GM23338 (cell line): ENCODE data around the gene DLK1. TPM values are rescaled to one million over a fixed set of nuclear protein-coding genes. Genes with fewer than 3 reads are reported as not detected.

Experiments
- ATAC-seq: fragments of 200-7000 bp; cut with Tn5 transposase; 3 replicates; pipeline ENCODE4 v1.9.1; 2020
- DNase-seq: peaks from one replicate; pipeline ENCODE4 v3.0.0-alpha.2; 2015; ENCODE audit warnings: low spot score
- H2AFZ ChIP-seq: fragments of 200-600 bp; sonication (generic); 2 replicates; pipeline ENCODE4 v1.8.0; 2016; ENCODE audit warnings: antibody characterized with exemption, mild to moderate bottlenecking, moderate library complexity
- H3F3A ChIP-seq: fragments of 200-600 bp; sonication (generic); replicated peaks from 2 replicates; pipeline ENCODE4 v1.8.0; 2017; ENCODE audit warnings: antibody characterized with exemption, mixed run types, low read depth
- H3K27ac ChIP-seq: fragments of 200-600 bp; sonication (generic); 2 replicates; pipeline ENCODE4 v1.6.1; 2016; ENCODE audit warnings: low read depth
- H3K27me3 ChIP-seq: fragments of 200-600 bp; sonication (generic); 2 replicates; pipeline ENCODE4 v1.8.0; 2016; ENCODE audit warnings: mild to moderate bottlenecking, mixed run types, moderate library complexity; ENCODE audit not compliant: insufficient read depth
- H3K36me3 ChIP-seq: fragments of 200-600 bp; sonication (generic); 2 replicates; pipeline ENCODE4 v1.8.0; 2016; ENCODE audit warnings: mild to moderate bottlenecking; ENCODE audit not compliant: insufficient read depth
- H3K4me1 ChIP-seq: fragments of 200-600 bp; sonication (generic); 2 replicates; pipeline ENCODE4 v1.8.0; 2016; ENCODE audit warnings: mild to moderate bottlenecking, moderate library complexity; ENCODE audit not compliant: insufficient read depth
- H3K4me2 ChIP-seq: fragments of 200-600 bp; sonication (generic); 2 replicates; pipeline ENCODE4 v1.7.1; 2017; ENCODE audit warnings: mixed run types
- H3K4me3 ChIP-seq: fragments of 200-600 bp; sonication (generic); 2 replicates; pipeline ENCODE4 v1.6.1; 2016; ENCODE audit warnings: mixed run types
- H3K79me2 ChIP-seq: fragments of 200-600 bp; sonication (generic); replicated peaks from 2 replicates; pipeline ENCODE4 v1.8.0; 2017; ENCODE audit warnings: mild to moderate bottlenecking; ENCODE audit not compliant: insufficient read depth
- H3K9me2 ChIP-seq: fragments of 200-600 bp; sonication (generic); 2 replicates; pipeline ENCODE4 v1.8.0; 2017; ENCODE audit not compliant: insufficient read depth
- H4K20me1 ChIP-seq: fragments of 200-600 bp; sonication (generic); replicated peaks from 2 replicates; pipeline ENCODE4 v1.8.0; 2017; ENCODE audit warnings: mild to moderate bottlenecking; ENCODE audit not compliant: insufficient read depth
- H3K27ac Mint-ChIP-seq: 2 replicates; pipeline ENCODE4 v1.8.0; 2020; ENCODE audit warnings: inconsistent platforms, mild to moderate bottlenecking, moderate library complexity, mixed read lengths
- H3K27me3 Mint-ChIP-seq: 3 replicates; pipeline ENCODE4 v1.8.0; 2022; ENCODE audit warnings: low read depth, mild to moderate bottlenecking, moderate library complexity, mixed read lengths, inconsistent platforms; ENCODE audit not compliant: insufficient read depth, poor library complexity
- H3K36me3 Mint-ChIP-seq: 3 replicates; pipeline ENCODE4 v1.8.0; 2021; ENCODE audit warnings: low read depth, mild to moderate bottlenecking, inconsistent platforms, moderate library complexity, mixed read lengths
- H3K4me1 Mint-ChIP-seq: 3 replicates; pipeline ENCODE4 v1.8.0; 2020; ENCODE audit warnings: mild to moderate bottlenecking, inconsistent platforms, mixed read lengths
- H3K4me3 Mint-ChIP-seq: 3 replicates; pipeline ENCODE4 v1.8.0; 2021; ENCODE audit warnings: moderate library complexity, mild to moderate bottlenecking, inconsistent platforms, mixed read lengths
- H3K9me3 Mint-ChIP-seq: 3 replicates; pipeline ENCODE4 v1.8.0; 2020; ENCODE audit warnings: moderate library complexity, mild to moderate bottlenecking, inconsistent platforms, mixed read lengths
- CREB1 ChIP-seq: fragments of 250-450 bp; sonication (Bioruptor Pico); IDR thresholded peaks from 2 replicates; pipeline ENCODE4 v1.5.0; 2020; ENCODE audit warnings: low read depth, mild to moderate bottlenecking, moderate library complexity
- CTCF ChIP-seq, 2 experiments: fragments of 200-600 bp in 1 of 2; sonication (generic) in 1 of 2; conservative IDR thresholded peaks; 2 replicates each; pipeline versions ENCODE4 v1.5.1 to v1.6.1; 2016 to 2017; ENCODE audit warnings: antibody characterized with exemption in 2 of 2, low read depth in 2 of 2, mild to moderate bottlenecking in 2 of 2, moderate library complexity in 1 of 2
- EZH2 ChIP-seq: fragments of 200-600 bp; sonication (generic); IDR thresholded peaks from one replicate; pipeline ENCODE4 v1.8.0; 2017; ENCODE audit warnings: antibody characterized with exemption, mild to moderate bottlenecking, low read depth; ENCODE audit not compliant: unreplicated experiment
- EZH2phosphoT487 ChIP-seq: fragments of 200-600 bp; sonication (generic); IDR thresholded peaks from one replicate; pipeline ENCODE4 v1.8.1; 2018; ENCODE audit warnings: antibody characterized with exemption; ENCODE audit not compliant: unreplicated experiment
- JUNB ChIP-seq: IDR thresholded peaks from one replicate; pipeline ENCODE4 v1.6.1; 2016; ENCODE audit warnings: antibody characterized with exemption; ENCODE audit not compliant: unreplicated experiment
- NANOG ChIP-seq: IDR thresholded peaks from 2 replicates; pipeline ENCODE4 v1.6.1; 2016; ENCODE audit warnings: antibody characterized with exemption, borderline replicate concordance
- POLR2AphosphoS5 ChIP-seq: IDR thresholded peaks from 2 replicates; pipeline ENCODE4 v1.6.1; 2016; ENCODE audit warnings: antibody characterized with exemption, low read depth
- REST ChIP-seq: IDR thresholded peaks from one replicate; pipeline ENCODE4 v1.6.1; 2018; ENCODE audit warnings: antibody characterized with exemption; ENCODE audit not compliant: unreplicated experiment
- STAT1 ChIP-seq: IDR thresholded peaks from one replicate; pipeline ENCODE4 v1.6.1; 2016; ENCODE audit warnings: antibody characterized with exemption; ENCODE audit not compliant: unreplicated experiment
- ZNF114 ChIP-seq: fragments of 250-450 bp; sonication (Bioruptor Pico); IDR thresholded peaks from 2 replicates; pipeline ENCODE4 v1.5.0; 2020; ENCODE audit warnings: mild to moderate bottlenecking, moderate library complexity
- ZNF331 ChIP-seq: fragments of 250-450 bp; sonication (Bioruptor Pico); IDR thresholded peaks from 2 replicates; pipeline ENCODE4 v1.5.0; 2020; ENCODE audit warnings: low read depth, mild to moderate bottlenecking, moderate library complexity
- polyA plus RNA-seq: library from polyadenylated mRNA; unstranded; fragments of >200 nt; fragmentation: Nextera tagmentation; extraction: Ambion mirVana; gene quantifications from 2 replicates; pipeline ENCODE4 v1.2.1, GENCODE V29; 2016
- total RNA-seq: library from RNA; depleted of rRNA; stranded (reverse); fragments of >200 nt; shearing (Covaris generic); gene quantifications from 2 replicates; pipeline ENCODE4 v1.2.3, GENCODE V29; 2014
- TF ChIP-seq, protein P1 (sequence below): fragments of 250-450 bp; sonication (Bioruptor Pico); IDR thresholded peaks from 2 replicates; pipeline ENCODE4 v1.5.0; 2020; ENCODE audit warnings: mild to moderate bottlenecking, moderate library complexity
- TF ChIP-seq, protein P2 (sequence below): IDR thresholded peaks from 2 replicates; pipeline ENCODE4 v1.6.1; 2016; ENCODE audit warnings: antibody characterized with exemption

The DLK1 gene
- total and polyA plus RNA-seq, 2 experiments from 2014 or later = 1.1 to 1.2 TPM

- no peak overlapping the region for H3K27ac Mint-ChIP-seq
- no peaks in the 10 kb centered on the region for H3K4me1 ChIP-seq
- no peaks in the 10 kb centered on the region for H3F3A ChIP-seq
- no peaks in the 10 kb centered on the region for H4K20me1 ChIP-seq
- no peaks in the 10 kb centered on the region for H3K36me3 ChIP-seq
- TF ChIP-seq ZNF114 = no peak
- TF ChIP-seq POLR2AphosphoS5 = no peak
- TF ChIP-seq NANOG = no peak
- TF ChIP-seq, protein P1, sequence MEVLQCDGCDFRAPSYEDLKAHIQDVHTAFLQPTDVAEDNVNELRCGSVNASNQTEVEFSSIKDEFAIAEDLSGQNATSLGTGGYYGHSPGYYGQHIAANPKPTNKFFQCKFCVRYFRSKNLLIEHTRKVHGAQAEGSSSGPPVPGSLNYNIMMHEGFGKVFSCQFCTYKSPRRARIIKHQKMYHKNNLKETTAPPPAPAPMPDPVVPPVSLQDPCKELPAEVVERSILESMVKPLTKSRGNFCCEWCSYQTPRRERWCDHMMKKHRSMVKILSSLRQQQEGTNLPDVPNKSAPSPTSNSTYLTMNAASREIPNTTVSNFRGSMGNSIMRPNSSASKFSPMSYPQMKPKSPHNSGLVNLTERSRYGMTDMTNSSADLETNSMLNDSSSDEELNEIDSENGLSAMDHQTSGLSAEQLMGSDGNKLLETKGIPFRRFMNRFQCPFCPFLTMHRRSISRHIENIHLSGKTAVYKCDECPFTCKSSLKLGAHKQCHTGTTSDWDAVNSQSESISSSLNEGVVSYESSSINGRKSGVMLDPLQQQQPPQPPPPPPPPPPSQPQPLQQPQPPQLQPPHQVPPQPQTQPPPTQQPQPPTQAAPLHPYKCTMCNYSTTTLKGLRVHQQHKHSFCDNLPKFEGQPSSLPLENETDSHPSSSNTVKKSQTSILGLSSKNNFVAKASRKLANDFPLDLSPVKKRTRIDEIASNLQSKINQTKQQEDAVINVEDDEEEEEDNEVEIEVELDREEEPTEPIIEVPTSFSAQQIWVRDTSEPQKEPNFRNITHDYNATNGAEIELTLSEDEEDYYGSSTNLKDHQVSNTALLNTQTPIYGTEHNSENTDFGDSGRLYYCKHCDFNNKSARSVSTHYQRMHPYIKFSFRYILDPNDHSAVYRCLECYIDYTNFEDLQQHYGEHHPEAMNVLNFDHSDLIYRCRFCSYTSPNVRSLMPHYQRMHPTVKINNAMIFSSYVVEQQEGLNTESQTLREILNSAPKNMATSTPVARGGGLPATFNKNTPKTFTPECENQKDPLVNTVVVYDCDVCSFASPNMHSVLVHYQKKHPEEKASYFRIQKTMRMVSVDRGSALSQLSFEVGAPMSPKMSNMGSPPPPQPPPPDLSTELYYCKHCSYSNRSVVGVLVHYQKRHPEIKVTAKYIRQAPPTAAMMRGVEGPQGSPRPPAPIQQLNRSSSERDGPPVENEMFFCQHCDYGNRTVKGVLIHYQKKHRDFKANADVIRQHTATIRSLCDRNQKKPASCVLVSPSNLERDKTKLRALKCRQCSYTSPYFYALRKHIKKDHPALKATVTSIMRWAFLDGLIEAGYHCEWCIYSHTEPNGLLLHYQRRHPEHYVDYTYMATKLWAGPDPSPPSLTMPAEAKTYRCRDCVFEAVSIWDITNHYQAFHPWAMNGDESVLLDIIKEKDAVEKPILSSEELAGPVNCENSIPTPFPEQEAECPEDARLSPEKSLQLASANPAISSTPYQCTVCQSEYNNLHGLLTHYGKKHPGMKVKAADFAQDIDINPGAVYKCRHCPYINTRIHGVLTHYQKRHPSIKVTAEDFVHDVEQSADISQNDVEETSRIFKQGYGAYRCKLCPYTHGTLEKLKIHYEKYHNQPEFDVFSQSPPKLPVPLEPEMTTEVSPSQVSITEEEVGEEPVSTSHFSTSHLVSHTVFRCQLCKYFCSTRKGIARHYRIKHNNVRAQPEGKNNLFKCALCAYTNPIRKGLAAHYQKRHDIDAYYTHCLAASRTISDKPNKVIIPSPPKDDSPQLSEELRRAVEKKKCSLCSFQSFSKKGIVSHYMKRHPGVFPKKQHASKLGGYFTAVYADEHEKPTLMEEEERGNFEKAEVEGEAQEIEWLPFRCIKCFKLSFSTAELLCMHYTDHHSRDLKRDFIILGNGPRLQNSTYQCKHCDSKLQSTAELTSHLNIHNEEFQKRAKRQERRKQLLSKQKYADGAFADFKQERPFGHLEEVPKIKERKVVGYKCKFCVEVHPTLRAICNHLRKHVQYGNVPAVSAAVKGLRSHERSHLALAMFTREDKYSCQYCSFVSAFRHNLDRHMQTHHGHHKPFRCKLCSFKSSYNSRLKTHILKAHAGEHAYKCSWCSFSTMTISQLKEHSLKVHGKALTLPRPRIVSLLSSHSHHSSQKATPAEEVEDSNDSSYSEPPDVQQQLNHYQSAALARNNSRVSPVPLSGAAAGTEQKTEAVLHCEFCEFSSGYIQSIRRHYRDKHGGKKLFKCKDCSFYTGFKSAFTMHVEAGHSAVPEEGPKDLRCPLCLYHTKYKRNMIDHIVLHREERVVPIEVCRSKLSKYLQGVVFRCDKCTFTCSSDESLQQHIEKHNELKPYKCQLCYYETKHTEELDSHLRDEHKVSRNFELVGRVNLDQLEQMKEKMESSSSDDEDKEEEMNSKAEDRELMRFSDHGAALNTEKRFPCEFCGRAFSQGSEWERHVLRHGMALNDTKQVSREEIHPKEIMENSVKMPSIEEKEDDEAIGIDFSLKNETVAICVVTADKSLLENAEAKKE (CRISPR knock-in tag) = no peak
- no peak for TF ChIP-seq CREB1 (CRISPR knock-in tag)
- TF ChIP-seq REST = no peak
- TF ChIP-seq, protein P2, sequence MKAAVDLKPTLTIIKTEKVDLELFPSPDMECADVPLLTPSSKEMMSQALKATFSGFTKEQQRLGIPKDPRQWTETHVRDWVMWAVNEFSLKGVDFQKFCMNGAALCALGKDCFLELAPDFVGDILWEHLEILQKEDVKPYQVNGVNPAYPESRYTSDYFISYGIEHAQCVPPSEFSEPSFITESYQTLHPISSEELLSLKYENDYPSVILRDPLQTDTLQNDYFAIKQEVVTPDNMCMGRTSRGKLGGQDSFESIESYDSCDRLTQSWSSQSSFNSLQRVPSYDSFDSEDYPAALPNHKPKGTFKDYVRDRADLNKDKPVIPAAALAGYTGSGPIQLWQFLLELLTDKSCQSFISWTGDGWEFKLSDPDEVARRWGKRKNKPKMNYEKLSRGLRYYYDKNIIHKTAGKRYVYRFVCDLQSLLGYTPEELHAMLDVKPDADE = no peak
- no peak for TF ChIP-seq STAT1
- TF ChIP-seq JUNB = no peak
- no peak for TF ChIP-seq CTCF (conservative IDR thresholded peaks at IDR 0.05; ENCODE audit: low read depth in 2 of 2)
- TF ChIP-seq EZH2phosphoT487 = no peak
- no peak for TF ChIP-seq ZNF331 (CRISPR knock-in tag)
- TF ChIP-seq EZH2 = no peak
- H3K27ac ChIP-seq = no peak overlapping the region
- H3K4me3 ChIP-seq = no peak overlapping the region
- peaks cover 13% of the 10 kb centered on the region for H3K27me3 Mint-ChIP-seq
- no peak overlapping the region for H2AFZ ChIP-seq
- H3K27me3 ChIP-seq = no peaks in the 10 kb centered on the region
- H3K9me2 ChIP-seq = no peaks in the 10 kb centered on the region
- no peaks in the 10 kb centered on the region for H3K79me2 ChIP-seq
- H3K4me1 Mint-ChIP-seq = no peaks in the 10 kb centered on the region
- no peaks in the 10 kb centered on the region for H3K36me3 Mint-ChIP-seq
- ATAC-seq (no peak), DNase-seq (no peak)
- no peak overlapping the region for H3K4me2 ChIP-seq
- no peak overlapping the region for H3K4me3 Mint-ChIP-seq
- no peaks in the 10 kb centered on the region; the same call in 2 of the 3 replicates for H3K9me3 Mint-ChIP-seq
These were observed 53.0 kb downstream of the DLK1 start for GRCh38 chr14:100779691-100780080.
